ENCODE results near the gene DNAJC6. TPM values are rescaled to one million over a fixed set of nuclear protein-coding genes. Genes with fewer than 3 reads are reported as not detected.

Gene DNAJC6
- total RNA-seq, 1 experiment from 2014 or later, result 4.0 TPM

GRCh38 chr1:65344171-65344814 lies 35.0 kb downstream of the DNAJC6 start:
- Histone ChIP-seq H3K27me3 (ENCODE audit: control insufficient read depth, insufficient read depth, low read length) (no peaks in the 10 kb centered on the region), H3K36me3 (ENCODE audit: control insufficient read depth, insufficient read depth, low read length) (no peaks in the 10 kb centered on the region), H3K9me3 (ENCODE audit: control insufficient read depth, insufficient read depth, low read depth, low read length) (no peaks in the 10 kb centered on the region), H3K4me1 (ENCODE audit: control insufficient read depth, insufficient read depth, low read length) (no peaks in the 10 kb centered on the region), H3K4me3 (ENCODE audit: low read depth in 2 of 2, low read length in 2 of 2) (no peak overlapping the region), H3K27ac (ENCODE audit: low read length) (no peak overlapping the region)
- ATAC-seq, result no peak
- DNase-seq (ENCODE audit: low read depth, low spot score), result no peak
- in situ Hi-C loops (cut with HindIII; ENCODE audit: low pct_unique_long_range_greater_than_20kb, low sequenced_read_pairs), result no loop called here
- CTCF ChIA-PET, result no interaction called here
- intact Hi-C loops (cut with micrococcal nuclease; ENCODE audit: unreplicated experiment), result no loop called here
- TF ChIP-seq REST (IDR thresholded peaks at IDR 0.05; ENCODE audit: insufficient read depth in 1 of 2, low read depth in 2 of 2, low read length in 1 of 2) (no peak), CTCF (IDR thresholded peaks at IDR 0.05) (no peak), POLR2AphosphoS5 (IDR thresholded peaks at IDR 0.05; ENCODE audit: low read depth, low read length) (no peak), SIN3A (IDR thresholded peaks at IDR 0.05; ENCODE audit: borderline replicate concordance, insufficient read depth, low read depth, low read length) (no peak), TCF7L2 (IDR thresholded peaks at IDR 0.05; ENCODE audit: low read depth, low read length) (no peak)
- POLR2A ChIA-PET, result no interaction called here
- BruUV-seq (replicated peaks), result no TSS peak

- no peak for TF ChIP-seq SIN3A (IDR thresholded peaks at IDR 0.05; ENCODE audit: borderline replicate concordance, insufficient read depth, low read depth, low read length)
- no peak for TF ChIP-seq POLR2AphosphoS5 (IDR thresholded peaks at IDR 0.05; ENCODE audit: low read depth, low read length)
- no peak for TF ChIP-seq CTCF (IDR thresholded peaks at IDR 0.05)
- no peak for TF ChIP-seq TCF7L2 (IDR thresholded peaks at IDR 0.05; ENCODE audit: low read depth, low read length)
- no peak for TF ChIP-seq REST (IDR thresholded peaks at IDR 0.05; ENCODE audit: insufficient read depth in 1 of 2, low read depth in 2 of 2, low read length in 1 of 2)
- Histone ChIP-seq H3K4me3 (ENCODE audit: low read depth in 2 of 2, low read length in 2 of 2) (no peak overlapping the region), H3K4me1 (ENCODE audit: control insufficient read depth, insufficient read depth, low read length) (no peaks in the 10 kb centered on the region), H3K36me3 (ENCODE audit: control insufficient read depth, insufficient read depth, low read length) (no peaks in the 10 kb centered on the region), H3K27me3 (ENCODE audit: control insufficient read depth, insufficient read depth, low read length) (no peaks in the 10 kb centered on the region), H3K27ac (ENCODE audit: low read length) (no peak overlapping the region), H3K9me3 (ENCODE audit: control insufficient read depth, insufficient read depth, low read depth, low read length) (no peaks in the 10 kb centered on the region)
- ATAC-seq, result no peak
- intact Hi-C loops (cut with micrococcal nuclease; ENCODE audit: unreplicated experiment) (no loop called here), in situ Hi-C loops (cut with HindIII; ENCODE audit: low pct_unique_long_range_greater_than_20kb, low sequenced_read_pairs) (no loop called here)
- ChIA-PET POLR2A (interaction anchor here (0.6 kb wide), 1 partner anchor 1088 kb away, joined by 7 read pairs; no protein-coding TSS in a partner anchor), CTCF (no interaction called here)
- no peak for DNase-seq (ENCODE audit: low read depth, low spot score)
- no TSS peak for BruUV-seq (replicated peaks)
These were observed 36.8 kb downstream of the DNAJC6 start for GRCh38 chr1:65346190-65346589.
